Measurements from ENCODE around the gene CHD2. TPM values are rescaled to one million over a fixed set of nuclear protein-coding genes. Genes with fewer than 3 reads are reported as not detected.
"Not testable (repeated sequence)": the region's sequence is repeated elsewhere in the genome, so short reads cannot be mapped to it uniquely, and the experiment has no call there.

The CHD2 gene
- polyA plus RNA-seq, 2 donors, result 25.8 to 32.8 TPM

- H3K27me3 ChIP-seq (ENCODE audit: control insufficient read depth in 1 of 2, insufficient read depth in 2 of 2, low read length in 2 of 2), result no peaks in the 10 kb centered on the region
- peaks cover 0 to 6% of the 10 kb centered on the region in 2 donors for H3K36me3 ChIP-seq (ENCODE audit: control insufficient read depth in 2 of 2, insufficient read depth in 2 of 2, low read length in 1 of 2)
- no peak overlapping the region for H3K4me3 ChIP-seq (ENCODE audit: low read depth in 1 of 2, low read length in 2 of 2)
- H3K9me3 ChIP-seq (ENCODE audit: control insufficient read depth in 2 of 2, insufficient read depth in 1 of 2, low read depth in 1 of 2, low read length in 1 of 2), result no peaks in the 10 kb centered on the region
- peaks cover 2 to 14% of the 10 kb centered on the region in 2 donors for H3K4me1 ChIP-seq (ENCODE audit: control insufficient read depth in 2 of 2, insufficient read depth in 2 of 2, low read length in 1 of 2)
- peak overlapping the region; percentile 22 to 33 for H3K27ac ChIP-seq (ENCODE audit: low read depth in 2 of 2, low read length in 1 of 2)
- WGBS, 2 donors, result 76 to 79% methylated on average over 13 of the region's 13 CpGs
These were observed 10.3 kb downstream of the CHD2 start for GRCh38 chr15:92910451-92910850.

DNA sequence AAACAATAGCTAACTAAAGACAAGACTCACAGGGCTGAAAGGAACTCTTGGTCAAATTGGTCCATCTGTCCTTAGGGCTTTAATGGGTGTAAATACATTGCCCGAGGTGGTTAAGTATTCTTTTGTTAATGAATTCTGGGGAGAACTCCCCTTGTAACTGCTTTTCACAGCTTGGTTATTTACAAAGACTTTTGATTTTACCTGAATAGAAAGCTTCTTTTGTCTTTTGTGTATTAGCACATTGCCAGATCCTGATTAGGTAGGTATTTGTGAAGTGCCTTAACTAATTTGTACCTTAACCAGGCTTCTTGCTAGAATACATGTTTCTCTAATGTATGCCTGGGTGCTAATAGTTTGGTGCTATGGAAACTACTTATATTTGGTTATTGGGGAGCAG lies 14.0 kb downstream of the CHD2 start:
- Histone ChIP-seq H3K36me3 (ENCODE audit: control insufficient read depth in 2 of 2, insufficient read depth in 2 of 2, low read length in 1 of 2) (peaks cover 0 to 8% of the 10 kb centered on the region in 2 donors), H3K9me3 (ENCODE audit: control insufficient read depth in 2 of 2, insufficient read depth in 1 of 2, low read depth in 1 of 2, low read length in 1 of 2) (no peaks in the 10 kb centered on the region), H3K4me3 (ENCODE audit: low read depth in 1 of 2, low read length in 2 of 2) (no peak overlapping the region), H3K27ac (ENCODE audit: low read depth in 2 of 2, low read length in 1 of 2) (peak overlapping the region; percentile 9 to 43), H3K4me1 (ENCODE audit: control insufficient read depth in 2 of 2, insufficient read depth in 2 of 2, low read length in 1 of 2) (peaks cover 2 to 16% of the 10 kb centered on the region in 2 donors), H3K27me3 (ENCODE audit: control insufficient read depth in 1 of 2, insufficient read depth in 2 of 2, low read length in 2 of 2) (no peaks in the 10 kb centered on the region)
- WGBS, 2 donors, result 34 to 46% methylated on average over 1 of the region's 1 CpG

DNA sequence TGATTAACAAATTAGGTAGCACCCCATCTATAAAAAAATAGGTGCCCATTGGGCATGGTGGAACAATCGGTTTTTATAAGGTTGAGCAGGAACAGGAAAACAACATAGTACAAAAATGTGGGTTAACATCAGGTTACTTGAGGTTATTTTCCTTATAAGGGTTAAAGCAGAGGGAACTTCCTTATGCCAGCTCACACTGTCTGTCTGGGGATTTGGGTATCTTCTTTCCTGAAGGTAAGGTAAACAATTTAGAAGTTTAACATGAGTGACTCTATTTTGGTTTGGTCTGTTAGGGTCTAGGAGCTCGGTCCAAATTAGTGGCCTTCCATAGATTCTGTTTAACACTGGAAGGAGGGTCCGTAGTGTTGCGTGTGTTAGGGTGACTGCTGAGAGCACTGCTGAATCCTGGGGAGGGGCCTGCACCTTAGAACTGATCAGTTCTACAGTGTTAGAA lies 14.7 kb downstream of the CHD2 start:
- Histone ChIP-seq H3K36me3 (ENCODE audit: control insufficient read depth in 2 of 2, insufficient read depth in 2 of 2, low read length in 1 of 2) (peaks cover 0 to 8% of the 10 kb centered on the region in 2 donors), H3K9me3 (ENCODE audit: control insufficient read depth in 2 of 2, insufficient read depth in 1 of 2, low read depth in 1 of 2, low read length in 1 of 2) (no peaks in the 10 kb centered on the region), H3K27me3 (ENCODE audit: control insufficient read depth in 1 of 2, insufficient read depth in 2 of 2, low read length in 2 of 2) (no peaks in the 10 kb centered on the region), H3K4me1 (ENCODE audit: control insufficient read depth in 2 of 2, insufficient read depth in 2 of 2, low read length in 1 of 2) (peaks cover 2 to 14% of the 10 kb centered on the region in 2 donors), H3K4me3 (ENCODE audit: low read depth in 1 of 2, low read length in 2 of 2) (no peak overlapping the region), H3K27ac (ENCODE audit: low read depth in 2 of 2, low read length in 1 of 2) (peak overlapping the region; percentile 88 to 89)
- WGBS, 2 donors, result 60 to 61% methylated on average over 4 of the region's 4 CpGs

- Histone ChIP-seq H3K27ac (ENCODE audit: low read depth in 2 of 2, low read length in 1 of 2) (peak overlapping the region; percentile 67 to 72), H3K4me3 (ENCODE audit: low read depth in 1 of 2, low read length in 2 of 2) (no peak overlapping the region), H3K4me1 (ENCODE audit: control insufficient read depth in 2 of 2, insufficient read depth in 2 of 2, low read length in 1 of 2) (peaks cover 0 to 8% of the 10 kb centered on the region in 2 donors), H3K36me3 (ENCODE audit: control insufficient read depth in 2 of 2, insufficient read depth in 2 of 2, low read length in 1 of 2) (peaks cover 0 to 2% of the 10 kb centered on the region in 2 donors), H3K9me3 (ENCODE audit: control insufficient read depth in 2 of 2, insufficient read depth in 1 of 2, low read depth in 1 of 2, low read length in 1 of 2) (no peaks in the 10 kb centered on the region), H3K27me3 (ENCODE audit: control insufficient read depth in 1 of 2, insufficient read depth in 2 of 2, low read length in 2 of 2) (no peaks in the 10 kb centered on the region)
- WGBS, 2 donors, result 70 to 78% methylated on average over 4 of the region's 4 CpGs
These were observed 15.8 kb downstream of the CHD2 start for GRCh38 chr15:92915766-92916435.

DNA sequence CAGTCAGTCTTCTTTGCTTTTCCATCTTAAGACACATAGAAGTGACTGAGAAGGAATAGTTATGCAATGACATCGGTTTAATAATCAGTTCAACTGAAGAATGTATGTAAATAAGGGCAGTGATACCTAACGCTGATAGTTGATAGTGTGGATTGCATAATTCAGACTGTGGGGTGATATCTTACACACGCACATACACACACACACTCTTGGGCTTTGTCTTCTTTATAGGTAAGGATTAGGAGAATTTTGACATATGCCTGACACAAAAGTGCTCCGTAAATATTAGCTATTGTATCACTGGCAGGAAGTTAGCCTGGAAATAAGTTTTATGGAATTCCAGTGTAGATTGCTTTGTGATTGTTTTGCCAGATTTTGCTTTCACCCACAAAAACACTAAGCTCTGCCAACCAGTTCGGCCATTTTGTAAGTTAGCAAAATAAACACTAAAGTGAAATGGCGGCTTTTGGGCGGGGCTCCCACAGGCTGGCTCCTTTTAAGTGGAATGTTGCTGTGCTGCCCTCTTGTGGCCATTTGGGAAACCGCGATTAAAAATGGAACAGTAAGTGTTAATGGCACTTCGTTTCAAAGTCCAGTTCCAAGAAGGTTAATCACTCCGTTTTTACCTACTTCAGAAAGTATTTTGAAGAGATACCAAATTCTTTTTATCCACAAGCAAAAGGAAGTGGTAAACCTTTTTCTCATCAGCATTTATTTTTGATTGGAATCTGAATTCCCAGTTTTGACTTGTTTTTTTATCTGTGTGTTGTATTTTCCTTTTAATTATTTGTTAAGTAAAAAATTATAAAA lies 17.7 kb downstream of the CHD2 start:
- peaks cover 0 to 8% of the 10 kb centered on the region in 2 donors for H3K4me1 ChIP-seq (ENCODE audit: control insufficient read depth in 2 of 2, insufficient read depth in 2 of 2, low read length in 1 of 2)
- H3K36me3 ChIP-seq (ENCODE audit: control insufficient read depth in 2 of 2, insufficient read depth in 2 of 2, low read length in 1 of 2), result peaks cover 0 to 2% of the 10 kb centered on the region in 2 donors
- H3K27ac ChIP-seq (ENCODE audit: low read depth in 2 of 2, low read length in 1 of 2), result peak overlapping the region; percentile 82 to 87
- no peaks in the 10 kb centered on the region for H3K27me3 ChIP-seq (ENCODE audit: control insufficient read depth in 1 of 2, insufficient read depth in 2 of 2, low read length in 2 of 2)
- no peaks in the 10 kb centered on the region for H3K9me3 ChIP-seq (ENCODE audit: control insufficient read depth in 2 of 2, insufficient read depth in 1 of 2, low read depth in 1 of 2, low read length in 1 of 2)
- H3K4me3 ChIP-seq (ENCODE audit: low read depth in 1 of 2, low read length in 2 of 2), result no peak overlapping the region
- WGBS, 2 donors, result 15 to 16% methylated on average over 11 of the region's 11 CpGs

DNA sequence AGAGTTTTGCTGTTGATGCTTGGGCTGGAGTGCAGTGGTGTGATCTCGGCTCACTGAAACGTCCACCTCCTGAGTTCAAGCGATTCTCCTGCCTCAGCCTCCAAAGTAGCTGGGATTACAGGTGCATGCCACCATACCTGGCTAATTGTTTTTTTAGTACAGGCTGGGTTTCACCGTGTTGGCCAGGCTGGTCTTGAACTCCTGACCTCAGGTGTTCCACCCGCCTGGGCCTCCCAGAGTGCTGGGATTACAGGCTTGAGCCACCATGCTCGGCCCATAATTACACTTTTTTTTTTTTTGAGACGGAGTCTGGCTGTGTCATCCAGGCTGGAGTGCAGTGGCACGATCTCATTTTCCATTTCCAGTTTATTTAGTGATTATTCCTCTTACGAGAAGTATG lies 18.8 kb downstream of the CHD2 start:
- H3K4me1 ChIP-seq (ENCODE audit: control insufficient read depth in 2 of 2, insufficient read depth in 2 of 2, low read length in 1 of 2); H3K27me3 ChIP-seq (ENCODE audit: control insufficient read depth in 1 of 2, insufficient read depth in 2 of 2, low read length in 2 of 2); H3K36me3 ChIP-seq (ENCODE audit: control insufficient read depth in 2 of 2, insufficient read depth in 2 of 2, low read length in 1 of 2); H3K9me3 ChIP-seq (ENCODE audit: control insufficient read depth in 2 of 2, insufficient read depth in 1 of 2, low read depth in 1 of 2, low read length in 1 of 2); H3K4me3 ChIP-seq (ENCODE audit: low read depth in 1 of 2, low read length in 2 of 2): not testable (repeated sequence)
- WGBS, 2 donors, result 61 to 63% methylated on average over 9 of the region's 9 CpGs
- H3K27ac ChIP-seq (ENCODE audit: low read depth in 2 of 2, low read length in 1 of 2), result peak overlapping the region; percentile 5 to 71

DNA sequence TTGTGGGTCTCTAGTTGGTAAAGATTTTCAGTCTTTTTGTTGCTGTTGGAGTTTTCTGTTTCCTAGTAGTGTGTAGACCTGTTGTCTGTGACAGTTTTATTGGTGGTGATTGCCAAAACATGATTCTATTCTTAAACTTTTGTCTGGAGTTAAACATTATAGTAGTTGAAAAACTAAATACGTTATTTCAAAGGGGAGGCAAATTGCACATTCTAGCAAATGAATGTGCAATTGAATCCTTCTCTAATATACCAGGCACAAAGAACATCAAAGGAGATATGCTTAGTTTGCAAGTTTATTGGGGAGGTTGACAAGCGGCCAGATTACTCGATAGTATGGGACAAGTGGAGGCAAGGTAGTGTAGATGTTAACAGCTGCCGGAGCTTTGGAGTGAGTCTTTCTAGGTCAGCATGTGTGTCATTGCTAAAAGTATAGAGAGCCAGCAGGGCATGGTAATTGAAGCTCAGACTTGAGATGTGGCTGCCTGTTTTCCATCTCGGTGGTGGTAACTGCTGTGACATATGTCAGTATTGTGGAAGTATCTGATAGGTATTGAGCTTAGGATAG lies 20.6 kb downstream of the CHD2 start:
- Histone ChIP-seq H3K9me3 (ENCODE audit: control insufficient read depth in 2 of 2, insufficient read depth in 1 of 2, low read depth in 1 of 2, low read length in 1 of 2) (no peaks in the 10 kb centered on the region), H3K36me3 (ENCODE audit: control insufficient read depth in 2 of 2, insufficient read depth in 2 of 2, low read length in 1 of 2) (peaks cover 0 to 7% of the 10 kb centered on the region in 2 donors), H3K4me1 (ENCODE audit: control insufficient read depth in 2 of 2, insufficient read depth in 2 of 2, low read length in 1 of 2) (peaks cover 0 to 6% of the 10 kb centered on the region in 2 donors), H3K27ac (ENCODE audit: low read depth in 2 of 2, low read length in 1 of 2) (peak overlapping the region; percentile 90 to 92), H3K27me3 (ENCODE audit: control insufficient read depth in 1 of 2, insufficient read depth in 2 of 2, low read length in 2 of 2) (no peaks in the 10 kb centered on the region), H3K4me3 (ENCODE audit: low read depth in 1 of 2, low read length in 2 of 2) (no peak overlapping the region)
- WGBS, 2 donors, result 32 to 46% methylated on average over 5 of the region's 5 CpGs

DNA sequence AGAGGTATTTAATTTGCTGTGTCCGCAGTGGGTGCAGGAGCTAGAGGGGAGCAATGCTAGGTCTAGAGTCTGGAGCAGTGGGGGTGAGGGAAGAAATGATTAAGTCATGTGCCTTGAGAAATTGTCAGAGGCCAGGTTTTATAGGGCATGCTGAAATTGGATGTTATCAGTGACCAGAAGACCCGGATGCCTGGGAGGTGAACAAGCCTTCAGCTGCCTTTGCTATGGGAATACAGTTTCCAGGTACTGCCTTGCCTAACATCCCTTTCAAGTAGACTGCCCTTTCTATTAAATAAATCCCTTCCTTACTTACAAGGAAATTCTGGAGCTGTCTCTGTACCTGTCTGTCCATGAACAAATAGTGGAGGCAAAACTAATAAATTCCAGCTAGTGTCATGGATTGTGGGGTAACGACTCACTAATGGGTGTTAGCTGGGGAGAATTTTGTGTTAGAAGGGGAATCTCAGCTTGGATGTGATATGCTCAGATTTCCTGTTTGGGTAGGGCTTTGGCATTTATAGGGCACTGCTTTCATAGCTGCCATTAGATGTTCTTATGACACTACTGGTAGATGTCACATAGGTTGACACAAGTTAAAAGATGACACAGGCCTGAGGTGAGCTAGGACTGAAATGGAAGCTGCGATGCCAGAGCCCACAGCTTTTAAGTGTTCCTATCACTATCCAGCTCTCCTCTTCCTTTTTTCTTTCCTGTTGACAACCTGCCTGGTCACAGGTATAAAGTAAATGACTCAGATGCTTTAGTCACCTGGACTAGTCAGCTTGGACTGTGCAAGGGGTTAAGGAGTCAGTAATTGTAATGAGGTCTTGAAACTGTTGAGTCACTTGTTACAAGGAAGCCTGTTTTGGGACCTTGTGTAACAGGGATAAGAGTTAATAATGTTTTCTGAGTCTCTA lies 21.3 kb downstream of the CHD2 start:
- peak overlapping the region; percentile 90 to 92 for H3K27ac ChIP-seq (ENCODE audit: low read depth in 2 of 2, low read length in 1 of 2)
- WGBS, 2 donors, result 59 to 68% methylated on average over 4 of the region's 4 CpGs
- no peak overlapping the region for H3K4me3 ChIP-seq (ENCODE audit: low read depth in 1 of 2, low read length in 2 of 2)
- peaks cover 4 to 8% of the 10 kb centered on the region in 2 donors for H3K36me3 ChIP-seq (ENCODE audit: control insufficient read depth in 2 of 2, insufficient read depth in 2 of 2, low read length in 1 of 2)
- no peaks in the 10 kb centered on the region for H3K9me3 ChIP-seq (ENCODE audit: control insufficient read depth in 2 of 2, insufficient read depth in 1 of 2, low read depth in 1 of 2, low read length in 1 of 2)
- H3K4me1 ChIP-seq (ENCODE audit: control insufficient read depth in 2 of 2, insufficient read depth in 2 of 2, low read length in 1 of 2), result peaks cover 0 to 3% of the 10 kb centered on the region in 2 donors
- H3K27me3 ChIP-seq (ENCODE audit: control insufficient read depth in 1 of 2, insufficient read depth in 2 of 2, low read length in 2 of 2), result no peaks in the 10 kb centered on the region
